ENCODE measurements around the gene TSC1. TPM values are rescaled to one million over a fixed set of nuclear protein-coding genes. Genes with fewer than 3 reads are reported as not detected.

The TSC1 gene
- total RNA-seq, 4 donors from 2014 or later = 24.3 to 44.2 (median 36.9) TPM

DNA sequence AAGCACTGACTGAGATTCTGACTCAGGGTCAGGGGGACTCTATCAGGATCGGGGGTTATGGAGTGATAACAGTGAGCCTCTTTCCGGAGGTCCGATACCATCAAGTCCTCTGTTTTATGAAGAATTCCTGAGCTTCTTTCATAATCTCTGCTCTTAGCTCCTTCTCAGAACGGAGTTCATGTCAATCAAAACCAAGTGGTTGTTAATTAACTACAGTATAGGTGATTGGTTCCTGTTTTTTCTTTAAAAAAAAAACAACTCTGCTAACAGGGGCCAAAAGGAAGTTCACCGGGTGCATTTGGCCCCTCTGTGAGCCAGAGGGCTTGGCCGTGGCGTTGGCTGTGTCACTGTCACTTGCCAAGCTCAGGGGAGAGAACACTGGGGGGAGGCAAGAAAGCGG, 38.0 kb upstream of the TSC1 start:
- no peak for TF ChIP-seq EP300 (IDR thresholded peaks at IDR 0.05)
- H3K4me3 ChIP-seq = no peak overlapping the region
- no peak for ATAC-seq
- H3K4me1 ChIP-seq = no peaks in the 10 kb centered on the region
- H3K9me3 ChIP-seq = no peaks in the 10 kb centered on the region
- WGBS, 2 donors (ENCODE audit: low coverage in 1 of 2) = 61 to 89% methylated on average over 4 to 5 of the region's 8 CpGs
- H3K27ac ChIP-seq = no peak overlapping the region
- H3K36me3 ChIP-seq = no peaks in the 10 kb centered on the region
- H3K27me3 ChIP-seq = peaks cover 94% of the 10 kb centered on the region

DNA sequence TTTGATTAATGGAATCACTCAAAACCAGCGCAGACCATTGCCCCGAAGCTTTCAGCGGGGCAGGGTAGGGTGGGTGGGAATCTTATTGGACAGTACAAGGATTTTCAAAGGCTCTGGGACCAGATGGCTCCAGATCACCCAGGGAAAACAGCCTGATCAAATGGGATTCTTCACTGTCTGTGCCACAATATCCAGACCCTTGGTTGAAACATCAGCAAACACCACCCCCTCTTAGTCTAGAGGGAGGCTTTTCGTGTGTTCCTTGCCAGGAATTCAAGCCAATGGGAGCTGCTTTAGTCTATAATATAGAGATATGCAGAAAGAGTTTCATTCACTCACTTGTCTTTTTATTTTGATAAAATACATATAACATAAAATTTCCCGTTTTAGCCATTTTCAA, 35.7 kb upstream of the TSC1 start:
- TF ChIP-seq POLR2A (IDR thresholded peaks at IDR 0.05) (no peak), POLR2AphosphoS5 (IDR thresholded peaks at IDR 0.05) (no peak), EP300 (IDR thresholded peaks at IDR 0.05) (no peak)
- TF ChIP-seq, protein P1, sequence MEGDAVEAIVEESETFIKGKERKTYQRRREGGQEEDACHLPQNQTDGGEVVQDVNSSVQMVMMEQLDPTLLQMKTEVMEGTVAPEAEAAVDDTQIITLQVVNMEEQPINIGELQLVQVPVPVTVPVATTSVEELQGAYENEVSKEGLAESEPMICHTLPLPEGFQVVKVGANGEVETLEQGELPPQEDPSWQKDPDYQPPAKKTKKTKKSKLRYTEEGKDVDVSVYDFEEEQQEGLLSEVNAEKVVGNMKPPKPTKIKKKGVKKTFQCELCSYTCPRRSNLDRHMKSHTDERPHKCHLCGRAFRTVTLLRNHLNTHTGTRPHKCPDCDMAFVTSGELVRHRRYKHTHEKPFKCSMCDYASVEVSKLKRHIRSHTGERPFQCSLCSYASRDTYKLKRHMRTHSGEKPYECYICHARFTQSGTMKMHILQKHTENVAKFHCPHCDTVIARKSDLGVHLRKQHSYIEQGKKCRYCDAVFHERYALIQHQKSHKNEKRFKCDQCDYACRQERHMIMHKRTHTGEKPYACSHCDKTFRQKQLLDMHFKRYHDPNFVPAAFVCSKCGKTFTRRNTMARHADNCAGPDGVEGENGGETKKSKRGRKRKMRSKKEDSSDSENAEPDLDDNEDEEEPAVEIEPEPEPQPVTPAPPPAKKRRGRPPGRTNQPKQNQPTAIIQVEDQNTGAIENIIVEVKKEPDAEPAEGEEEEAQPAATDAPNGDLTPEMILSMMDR (IDR thresholded peaks at IDR 0.05) = no peak
- Histone ChIP-seq H3K27me3 (peaks cover 94% of the 10 kb centered on the region), H3K27ac (no peak overlapping the region), H3K36me3 (no peaks in the 10 kb centered on the region), H3K4me1 (no peaks in the 10 kb centered on the region), H3K4me3 (no peak overlapping the region), H3K9me3 (no peaks in the 10 kb centered on the region)
- WGBS, 2 donors (ENCODE audit: low coverage in 1 of 2) = 46 to 59% methylated on average over 2 to 3 of the region's 5 CpGs
- no peak for ATAC-seq

- Histone ChIP-seq H3K4me1 (no peaks in the 10 kb centered on the region), H3K4me3 (no peak within 1 kb of the TSS), H3K9me3 (no peaks in the 10 kb centered on the region), H3K36me3 (no peaks in the 10 kb centered on the region), H3K27ac (no peak within 1 kb of the TSS), H3K27me3 (peaks cover 85% of the 10 kb centered on the region)
- TF ChIP-seq POLR2A (IDR thresholded peaks at IDR 0.05) (no peak), POLR2AphosphoS5 (IDR thresholded peaks at IDR 0.05) (no peak), EP300 (IDR thresholded peaks at IDR 0.05) (no peak)
- TF ChIP-seq, protein P1 (IDR thresholded peaks at IDR 0.05) = no peak
- ATAC-seq = no peak
- WGBS, 2 donors (ENCODE audit: low coverage in 1 of 2) = 20 to 36% methylated on average over 12 to 15 of the region's 26 CpGs
Measured at GRCh38 chr9:132978451-132979131, 34.2 kb upstream of the TSC1 start, which contains the start of gene GFI1B. GFI1B (plus strand) TSS chr9:132978694; CDS start chr9:132986679, 7,985 bp downstream.

DNA sequence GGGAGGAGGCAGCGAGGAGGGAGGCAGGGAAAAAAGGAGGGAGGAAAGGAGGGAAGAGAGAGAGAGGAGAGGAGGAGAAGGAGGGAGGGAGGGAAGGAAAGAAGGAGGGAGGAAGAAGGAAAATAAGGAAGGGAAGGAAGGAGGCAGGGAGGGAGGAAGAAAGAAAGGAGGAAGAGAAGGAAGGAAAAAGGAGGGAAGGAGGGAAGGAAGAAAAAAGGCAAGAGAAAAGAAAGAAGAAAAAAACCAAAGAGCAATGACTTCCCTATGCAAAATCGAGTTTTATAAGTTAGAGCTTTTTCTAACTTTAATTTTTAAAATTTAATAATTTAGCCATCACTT, 33.7 kb upstream of the TSC1 start:
- TF ChIP-seq, protein P1 (IDR thresholded peaks at IDR 0.05) = no peak
- TF ChIP-seq POLR2AphosphoS5 (IDR thresholded peaks at IDR 0.05) = no peak
- no peak for TF ChIP-seq EP300 (IDR thresholded peaks at IDR 0.05)
- TF ChIP-seq POLR2A (IDR thresholded peaks at IDR 0.05) = no peak
- Histone ChIP-seq H3K4me3 (no peak overlapping the region), H3K27ac (no peak overlapping the region), H3K4me1 (no peaks in the 10 kb centered on the region), H3K9me3 (no peaks in the 10 kb centered on the region), H3K27me3 (peaks cover 83% of the 10 kb centered on the region), H3K36me3 (no peaks in the 10 kb centered on the region)
- no peak for ATAC-seq
- 12 to 50% methylated on average over 1 to 2 of the region's 2 CpGs for WGBS, 2 donors (ENCODE audit: low coverage in 1 of 2)

- H3K27me3 ChIP-seq = peaks cover 84% of the 10 kb centered on the region
- H3K36me3 ChIP-seq = no peaks in the 10 kb centered on the region
- WGBS, 2 donors (ENCODE audit: low coverage in 1 of 2) = 71 to 74% methylated on average over 3 of the region's 3 CpGs
- H3K4me1 ChIP-seq = peaks cover 0 to 8% (median 0%) of the 10 kb centered on the region in 3 donors
- ATAC-seq = no peak
- H3K4me3 ChIP-seq = no peak overlapping the region
- TF ChIP-seq POLR2AphosphoS5 (IDR thresholded peaks at IDR 0.05) (no peak), POLR2A (IDR thresholded peaks at IDR 0.05) (no peak), EP300 (IDR thresholded peaks at IDR 0.05) (no peak)
- TF ChIP-seq, protein P1 (IDR thresholded peaks at IDR 0.05) = no peak
- H3K9me3 ChIP-seq = no peaks in the 10 kb centered on the region
- no peak overlapping the region for H3K27ac ChIP-seq
Measured at GRCh38 chr9:132976571-132976970, 32.2 kb upstream of the TSC1 start.
